Stomach (tissue), 4 donors: ENCODE results near the gene OR7D2.

ENCODE experiments used
- EP300 ChIP-seq: sonication (generic); formaldehyde crosslinking; IDR thresholded peaks from one replicate; pipeline ENCODE4 v1.6.1; 2017; ENCODE audit warnings: antibody characterized with exemption
- TF ChIP-seq, protein P1 (sequence below), 7 experiments: fragments of 450-650 bp in 4 of 7; fragments of 200-600 bp in 3 of 7; sonication (generic) in 3 of 7; IDR thresholded peaks; one replicate each; pipeline ENCODE4 v1.5.1; 2016 to 2019; ENCODE audit warnings: antibody characterized with exemption in 7 of 7, control low read depth in 2 of 7, mild to moderate bottlenecking in 1 of 7

DNA sequence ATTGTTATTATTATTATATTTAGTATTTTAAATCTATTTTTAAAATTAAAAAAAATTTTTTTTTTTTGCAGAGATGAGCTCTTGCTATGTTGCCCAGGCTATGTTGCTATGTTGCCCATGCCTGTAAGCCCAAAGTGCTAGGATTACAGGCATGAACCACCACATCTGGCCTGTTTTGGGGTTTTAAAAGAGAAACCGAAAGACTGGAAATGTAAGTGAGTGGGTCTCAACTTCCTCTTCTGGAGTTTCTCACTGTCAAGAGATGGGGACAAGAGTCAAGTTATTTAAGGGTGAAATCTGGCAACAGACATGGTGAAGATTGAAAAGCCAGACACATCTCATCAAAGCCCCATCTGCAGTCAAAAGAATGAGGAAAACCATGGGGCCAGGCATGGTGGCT, 47.8 kb upstream of the OR7D2 start:
- TF ChIP-seq, protein P1, sequence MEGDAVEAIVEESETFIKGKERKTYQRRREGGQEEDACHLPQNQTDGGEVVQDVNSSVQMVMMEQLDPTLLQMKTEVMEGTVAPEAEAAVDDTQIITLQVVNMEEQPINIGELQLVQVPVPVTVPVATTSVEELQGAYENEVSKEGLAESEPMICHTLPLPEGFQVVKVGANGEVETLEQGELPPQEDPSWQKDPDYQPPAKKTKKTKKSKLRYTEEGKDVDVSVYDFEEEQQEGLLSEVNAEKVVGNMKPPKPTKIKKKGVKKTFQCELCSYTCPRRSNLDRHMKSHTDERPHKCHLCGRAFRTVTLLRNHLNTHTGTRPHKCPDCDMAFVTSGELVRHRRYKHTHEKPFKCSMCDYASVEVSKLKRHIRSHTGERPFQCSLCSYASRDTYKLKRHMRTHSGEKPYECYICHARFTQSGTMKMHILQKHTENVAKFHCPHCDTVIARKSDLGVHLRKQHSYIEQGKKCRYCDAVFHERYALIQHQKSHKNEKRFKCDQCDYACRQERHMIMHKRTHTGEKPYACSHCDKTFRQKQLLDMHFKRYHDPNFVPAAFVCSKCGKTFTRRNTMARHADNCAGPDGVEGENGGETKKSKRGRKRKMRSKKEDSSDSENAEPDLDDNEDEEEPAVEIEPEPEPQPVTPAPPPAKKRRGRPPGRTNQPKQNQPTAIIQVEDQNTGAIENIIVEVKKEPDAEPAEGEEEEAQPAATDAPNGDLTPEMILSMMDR (IDR thresholded peaks at IDR 0.05) = no peak
- no peak for TF ChIP-seq EP300
